K562 (cell line): ENCODE results near the gene PCED1B. TPM values are rescaled to one million over a fixed set of nuclear protein-coding genes. Genes with fewer than 3 reads are reported as not detected.

Experiments
- ATAC-seq: fragments of 200-7000 bp; cut with Tn5 transposase; 3 replicates; pipeline ENCODE4 v1.9.1; 2020; ENCODE audit warnings: moderate library complexity
- BruUV-seq: library from RNA; stranded (reverse); fragments of 400-500 nt; replicated peaks from 2 replicates; lab custom pipeline; 2021; lab: Mats Ljungman, UMichigan
- CTCF ChIA-PET: fragments of 300-600 bp; formaldehyde crosslinking; extraction: SDS; loops from one replicate; lab custom pipeline; 2021; ENCODE audit warnings: low intra/inter-chr PET ratio; lab: Yijun Ruan, JAX
- POLR2A ChIA-PET: fragments of 300-600, 350-650 bp; sonication (Branson Sonifier 250); formaldehyde crosslinking; extraction: SDS; loops from one replicate; lab custom pipeline; 2021; ENCODE audit warnings: antibody characterized with exemption, inconsistent platforms; lab: Yijun Ruan, JAX
- DNase-seq, 4 experiments: peaks; one replicate each; pipeline versions ENCODE4 v3.0.0 to v3.0.0-alpha.2; 2011 to 2018; ENCODE audit warnings: low spot score in 3 of 4, mixed read lengths in 3 of 4; ENCODE audit errors: extremely low read depth in 1 of 4
- FAIRE-seq: peaks from 2 replicates; lab custom pipeline; 2011; peaks lifted over from hg19 to GRCh38; lab: Jason Lieb, UNC
- H2AFZ ChIP-seq: 2 replicates; pipeline ENCODE4 v1.6.0; 2011; ENCODE audit warnings: low read depth, low read length, control low read depth, inconsistent platforms
- H3K27ac ChIP-seq: fragments of 200-600 bp; 3 replicates; pipeline ENCODE4 v1.8.0; 2011; ENCODE audit warnings: low read depth, mild to moderate bottlenecking, control low read depth, inconsistent platforms, low read length, moderate library complexity, mixed read lengths; ENCODE audit errors: extremely low read depth
- H3K27me3 ChIP-seq, 2 experiments: fragments of 300-600 bp in 1 of 2; 2 replicates in 1 of 2; 3 replicates in 1 of 2; pipeline versions ENCODE4 v1.6.0 to v1.8.0; 2011; ENCODE audit warnings: inconsistent platforms in 2 of 2, low read length in 2 of 2, mild to moderate bottlenecking in 1 of 2, mixed read lengths in 1 of 2, moderate library complexity in 1 of 2; ENCODE audit not compliant: control insufficient read depth in 2 of 2, insufficient read depth in 2 of 2
- H3K36me3 ChIP-seq: fragments of 300-600 bp; 3 replicates; pipeline ENCODE4 v1.8.0; 2011; ENCODE audit warnings: mild to moderate bottlenecking, low read length, inconsistent platforms; ENCODE audit not compliant: control insufficient read depth, insufficient read depth
- H3K4me1 ChIP-seq, 2 experiments: fragments of 200-600 bp in 1 of 2; replicated peaks in 1 of 2; 2 replicates in 1 of 2; 3 replicates in 1 of 2; pipeline versions ENCODE4 v1.5.1 to v1.8.0; 2011; ENCODE audit warnings: inconsistent platforms in 2 of 2, low read length in 2 of 2, mild to moderate bottlenecking in 1 of 2, mixed read lengths in 1 of 2, moderate library complexity in 1 of 2; ENCODE audit not compliant: control insufficient read depth in 2 of 2, insufficient read depth in 2 of 2
- H3K4me2 ChIP-seq: 2 replicates; pipeline ENCODE4 v1.6.1; 2011; ENCODE audit warnings: low read length, control low read depth, inconsistent platforms, mixed read lengths; ENCODE audit not compliant: insufficient read depth
- H3K4me3 ChIP-seq: fragments of 200-600 bp; sonication (generic), shearing (Covaris generic); 2 replicates; pipeline ENCODE4 v1.5.1; 2016; ENCODE audit warnings: control low read depth, inconsistent platforms
- H3K79me2 ChIP-seq: fragments of 200-600 bp; 3 replicates; pipeline ENCODE4 v1.8.0; 2011; ENCODE audit warnings: low read length, inconsistent platforms; ENCODE audit not compliant: control insufficient read depth, insufficient read depth
- H3K9ac ChIP-seq, 2 experiments: 2 replicates each; pipeline versions ENCODE4 v1.6.0 to v1.6.1; 2011; ENCODE audit warnings: low read depth in 2 of 2, low read length in 2 of 2, control low read depth in 1 of 2, inconsistent platforms in 1 of 2, mild to moderate bottlenecking in 1 of 2, mixed read lengths in 1 of 2; ENCODE audit not compliant: insufficient read depth in 1 of 2
- H3K9me1 ChIP-seq: one replicate; pipeline ENCODE4 v1.6.0; 2011; ENCODE audit warnings: inconsistent platforms, mild to moderate bottlenecking, low read length, moderate library complexity; ENCODE audit not compliant: control insufficient read depth, insufficient read depth
- H3K9me3 ChIP-seq: replicated peaks from 2 replicates; pipeline ENCODE4 v1.5.1; 2011; ENCODE audit warnings: low read depth, low read length, inconsistent platforms; ENCODE audit not compliant: control insufficient read depth, insufficient read depth
- H4K20me1 ChIP-seq: replicated peaks from 2 replicates; pipeline ENCODE4 v1.6.1; 2011; ENCODE audit warnings: low read length, inconsistent platforms, mixed read lengths; ENCODE audit not compliant: control insufficient read depth, insufficient read depth
- ATF3 ChIP-seq, 2 experiments: fragments of 450-650 bp in 1 of 2; sonication (generic) in 1 of 2; formaldehyde crosslinking in 1 of 2; IDR thresholded peaks in 1 of 2; conservative IDR thresholded peaks in 1 of 2; 2 replicates each; pipeline versions ENCODE4 v1.6.1 to v1.8.1; 2016 to 2023; ENCODE audit warnings: mild to moderate bottlenecking in 2 of 2, moderate library complexity in 2 of 2, inconsistent platforms in 1 of 2, missing genetic modification reagents in 1 of 2
- ATF7 ChIP-seq: fragments of 450-650 bp; IDR thresholded peaks from 2 replicates; pipeline ENCODE4 v1.7.1; 2014; ENCODE audit warnings: mild to moderate bottlenecking, moderate library complexity
- CBFA2T3 ChIP-seq: fragments of 450-650 bp; IDR thresholded peaks from 2 replicates; pipeline ENCODE4 v1.6.1; 2017
- WGBS: fragments of 100-300 bp; shearing (Covaris generic); methylation state at CpG from one replicate; pipeline ENCODE4 v1.1.6; 2016; ENCODE audit warnings: low coverage, mixed read lengths; ENCODE audit not compliant: insufficient coverage; ENCODE audit errors: missing lambda C conversion rate; 5-methylcytosine and 5-hydroxymethylcytosine counted together
- in situ Hi-C: fragments of 300-500 bp; cut with MboI; formaldehyde crosslinking; loops from 4 replicates; pipeline ENCODE4 v1.15.0; 2018; ENCODE audit warnings: inconsistent platforms, mixed read lengths
- intact Hi-C: fragments of 100-400 bp; cut with micrococcal nuclease; formaldehyde crosslinking; loops from 2 replicates; pipeline ENCODE4 v1.14.2; 2022
- polyA plus RNA-seq, 8 experiments: library from polyadenylated mRNA; depleted of rRNA in 4 of 8; stranded (reverse) in 5 of 8; unstranded in 3 of 8; fragments of >200 nt; fragmentation: Nextera tagmentation in 2 of 8; fragmentation: Illumina TruSeq in 1 of 8; extraction: Ambion mirVana in 2 of 8; extraction: Trizol in 1 of 8; gene quantifications; 2 replicates each; pipeline versions ENCODE4 v1.2.1 to v1.2.3, GENCODE V29; 2011 to 2014; ENCODE audit warnings: inconsistent platforms in 1 of 8, missing spikeins in 1 of 8
- total RNA-seq, 7 experiments: library from RNA; depleted of rRNA in 6 of 7; stranded (reverse); fragments of >200 nt in 6 of 7; fragmentation: Illumina TruSeq in 2 of 7; extraction: Trizol in 2 of 7; gene quantifications; 2 replicates each; pipeline versions ENCODE4 v1.2.1 to v1.2.3, GENCODE V29; 2011 to 2021; ENCODE audit warnings: low replicate concordance in 1 of 7
- TF ChIP-seq, protein P1 (sequence below): fragments of 450-650 bp; IDR thresholded peaks from 2 replicates; pipeline ENCODE4 v1.7.0; 2016; ENCODE audit warnings: borderline replicate concordance

PCED1B gene
- total and polyA plus RNA-seq, 9 of the 15 experiments (the other 6 are each of a cell fraction or from before 2014, with no cell fraction given), result 1.2 to 9.3 (median 2.5) TPM

DNA sequence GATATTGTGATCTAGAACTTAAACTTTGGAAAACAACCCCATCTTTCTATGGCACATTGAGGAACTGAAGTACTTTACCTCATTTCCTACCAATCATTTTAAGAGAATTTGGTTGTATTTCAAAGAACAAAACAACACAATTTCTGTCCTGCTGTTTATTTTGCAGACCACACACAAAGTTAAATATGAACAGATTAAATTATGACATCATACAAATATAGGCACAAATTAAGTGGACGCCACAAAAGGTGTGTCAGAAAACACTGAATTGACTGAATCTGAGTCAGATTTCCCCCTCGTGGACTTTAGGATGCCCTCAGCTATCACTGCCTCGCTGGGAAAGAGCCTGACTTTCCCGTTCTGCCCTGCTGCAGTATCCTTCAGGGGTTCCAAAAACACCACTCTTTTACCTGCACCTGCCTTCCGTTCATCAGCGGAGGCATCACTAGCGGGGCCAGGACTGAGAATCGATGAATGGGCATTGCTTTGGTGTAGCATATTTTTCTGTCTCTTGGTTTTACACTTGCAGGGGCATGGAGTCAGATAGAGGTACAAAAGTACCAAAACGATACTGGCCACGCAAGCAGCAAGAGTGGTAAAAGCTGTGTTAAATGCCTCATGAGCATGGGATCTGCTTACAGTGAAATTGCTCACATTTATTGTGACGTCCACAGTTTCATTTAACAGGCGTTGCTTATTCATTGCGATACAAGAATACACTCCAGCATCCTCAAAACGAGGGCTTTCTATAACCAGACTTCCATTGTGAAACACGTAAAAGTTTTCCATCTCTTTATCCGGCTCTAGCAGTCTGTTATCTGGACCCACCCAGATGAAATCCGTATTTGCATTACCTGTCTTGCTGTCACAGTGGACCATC lies 2.0 kb upstream of the PCED1B start:
- H3K79me2 ChIP-seq, result no peaks in the 10 kb centered on the region; the same call in 2 of the 3 replicates
- H3K36me3 ChIP-seq, result no peaks in the 10 kb centered on the region
- ATAC-seq (no peak), DNase-seq (no peak), FAIRE-seq (peak; percentile 40)
- POLR2A ChIA-PET, result interaction anchor here (1.4 to 3.1 kb wide), 3 partner anchors 8 to 301 kb away, joined by 3 to 21 read pairs (median 4); no protein-coding TSS in a partner anchor
- no TSS peak for BruUV-seq
- no peak overlapping the region for H3K27ac ChIP-seq
- peaks cover 0 to 19% of the 10 kb centered on the region in 2 experiments; a peak in 4 of 5 replicates for H3K4me1 ChIP-seq
- CTCF ChIA-PET, result no interaction called here
- H2AFZ ChIP-seq, result no peak overlapping the region
- no peak overlapping the region; the same call in 1 of the 2 replicates for H3K4me2 ChIP-seq
- in situ Hi-C loops (no loop called here), intact Hi-C loops (loop anchor here (2.0 kb wide), 2 partner anchors 137 to 231 kb away; no protein-coding TSS in a partner anchor)
- no peaks in the 10 kb centered on the region for H3K9me3 ChIP-seq
- H3K27me3 ChIP-seq, result no peaks in the 10 kb centered on the region; a peak in 1 of 5 replicates
- no peaks in the 10 kb centered on the region for H4K20me1 ChIP-seq
- H3K4me3 ChIP-seq, result no peak overlapping the region
- TF ChIP-seq, protein P1, sequence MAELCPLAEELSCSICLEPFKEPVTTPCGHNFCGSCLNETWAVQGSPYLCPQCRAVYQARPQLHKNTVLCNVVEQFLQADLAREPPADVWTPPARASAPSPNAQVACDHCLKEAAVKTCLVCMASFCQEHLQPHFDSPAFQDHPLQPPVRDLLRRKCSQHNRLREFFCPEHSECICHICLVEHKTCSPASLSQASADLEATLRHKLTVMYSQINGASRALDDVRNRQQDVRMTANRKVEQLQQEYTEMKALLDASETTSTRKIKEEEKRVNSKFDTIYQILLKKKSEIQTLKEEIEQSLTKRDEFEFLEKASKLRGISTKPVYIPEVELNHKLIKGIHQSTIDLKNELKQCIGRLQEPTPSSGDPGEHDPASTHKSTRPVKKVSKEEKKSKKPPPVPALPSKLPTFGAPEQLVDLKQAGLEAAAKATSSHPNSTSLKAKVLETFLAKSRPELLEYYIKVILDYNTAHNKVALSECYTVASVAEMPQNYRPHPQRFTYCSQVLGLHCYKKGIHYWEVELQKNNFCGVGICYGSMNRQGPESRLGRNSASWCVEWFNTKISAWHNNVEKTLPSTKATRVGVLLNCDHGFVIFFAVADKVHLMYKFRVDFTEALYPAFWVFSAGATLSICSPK, result no peak
- TF ChIP-seq ATF7, result peak; percentile 41; the same call in 1 of the 2 replicates
- TF ChIP-seq ATF3 (IDR thresholded peaks at IDR 0.05), result 0 out of 2 replicates have a peak, but pooled peaks have one; percentile 30
- no peak for TF ChIP-seq ATF3 (CRISPR knock-in tag; conservative IDR thresholded peaks at IDR 0.05)
- 0 out of 2 replicates have a peak, but pooled peaks have one; percentile 11 for TF ChIP-seq CBFA2T3
- H3K9me1 ChIP-seq, result no peaks in the 10 kb centered on the region
- H3K9ac ChIP-seq, result no peak overlapping the region
- WGBS, result 49% methylated on average over 17 of the region's 17 CpGs
